Measurements from ENCODE around the gene TTLL4.

DNA sequence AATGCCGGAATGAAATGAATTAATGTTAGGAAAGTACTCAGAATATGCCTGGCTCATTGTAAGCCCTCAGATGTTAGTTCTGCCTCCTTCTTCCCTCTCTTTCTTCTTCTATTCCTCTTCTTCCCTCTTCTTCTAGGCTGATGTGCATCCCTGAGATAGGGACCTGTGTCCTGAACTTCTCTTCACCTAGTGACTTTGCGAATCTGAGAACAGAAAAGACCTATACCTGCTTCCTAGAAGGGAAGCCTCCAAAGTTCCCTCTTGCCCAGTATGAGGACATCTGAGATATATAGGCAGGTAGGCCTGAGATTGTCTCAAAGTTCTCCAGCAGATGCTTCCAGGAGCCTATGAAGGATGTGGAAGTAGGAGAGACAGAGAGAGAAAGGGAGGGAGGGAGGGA, 63.2 kb downstream of the TTLL4 start:
- no peak for TF ChIP-seq POLR2A (IDR thresholded peaks at IDR 0.05)
- TF ChIP-seq, protein P1, sequence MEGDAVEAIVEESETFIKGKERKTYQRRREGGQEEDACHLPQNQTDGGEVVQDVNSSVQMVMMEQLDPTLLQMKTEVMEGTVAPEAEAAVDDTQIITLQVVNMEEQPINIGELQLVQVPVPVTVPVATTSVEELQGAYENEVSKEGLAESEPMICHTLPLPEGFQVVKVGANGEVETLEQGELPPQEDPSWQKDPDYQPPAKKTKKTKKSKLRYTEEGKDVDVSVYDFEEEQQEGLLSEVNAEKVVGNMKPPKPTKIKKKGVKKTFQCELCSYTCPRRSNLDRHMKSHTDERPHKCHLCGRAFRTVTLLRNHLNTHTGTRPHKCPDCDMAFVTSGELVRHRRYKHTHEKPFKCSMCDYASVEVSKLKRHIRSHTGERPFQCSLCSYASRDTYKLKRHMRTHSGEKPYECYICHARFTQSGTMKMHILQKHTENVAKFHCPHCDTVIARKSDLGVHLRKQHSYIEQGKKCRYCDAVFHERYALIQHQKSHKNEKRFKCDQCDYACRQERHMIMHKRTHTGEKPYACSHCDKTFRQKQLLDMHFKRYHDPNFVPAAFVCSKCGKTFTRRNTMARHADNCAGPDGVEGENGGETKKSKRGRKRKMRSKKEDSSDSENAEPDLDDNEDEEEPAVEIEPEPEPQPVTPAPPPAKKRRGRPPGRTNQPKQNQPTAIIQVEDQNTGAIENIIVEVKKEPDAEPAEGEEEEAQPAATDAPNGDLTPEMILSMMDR (IDR thresholded peaks at IDR 0.05) = no peak
- TF ChIP-seq EP300 (IDR thresholded peaks at IDR 0.05) = no peak
